ENCODE data around the gene R3HDM4.

DNA sequence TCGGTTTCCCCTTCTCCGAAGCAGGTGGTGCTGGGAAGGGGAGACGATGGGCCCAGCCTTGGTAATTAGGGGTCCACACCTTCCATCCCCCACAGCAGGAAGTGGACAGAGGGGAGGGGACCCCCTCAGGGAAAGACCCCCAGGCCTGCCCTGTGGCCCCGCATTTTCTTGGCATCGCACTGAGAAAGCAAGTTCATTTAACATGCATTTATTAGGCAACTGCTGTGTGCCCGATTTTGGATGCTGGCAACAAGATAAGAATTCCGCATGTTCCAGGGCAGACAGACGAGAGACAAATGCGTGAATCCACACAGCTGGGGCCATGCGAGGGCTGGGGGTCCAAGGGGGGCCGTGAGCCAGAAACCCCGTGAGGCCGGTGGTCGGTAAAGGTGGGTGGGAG lies 41.3 kb upstream of the R3HDM4 start:
- TF ChIP-seq, protein P1, sequence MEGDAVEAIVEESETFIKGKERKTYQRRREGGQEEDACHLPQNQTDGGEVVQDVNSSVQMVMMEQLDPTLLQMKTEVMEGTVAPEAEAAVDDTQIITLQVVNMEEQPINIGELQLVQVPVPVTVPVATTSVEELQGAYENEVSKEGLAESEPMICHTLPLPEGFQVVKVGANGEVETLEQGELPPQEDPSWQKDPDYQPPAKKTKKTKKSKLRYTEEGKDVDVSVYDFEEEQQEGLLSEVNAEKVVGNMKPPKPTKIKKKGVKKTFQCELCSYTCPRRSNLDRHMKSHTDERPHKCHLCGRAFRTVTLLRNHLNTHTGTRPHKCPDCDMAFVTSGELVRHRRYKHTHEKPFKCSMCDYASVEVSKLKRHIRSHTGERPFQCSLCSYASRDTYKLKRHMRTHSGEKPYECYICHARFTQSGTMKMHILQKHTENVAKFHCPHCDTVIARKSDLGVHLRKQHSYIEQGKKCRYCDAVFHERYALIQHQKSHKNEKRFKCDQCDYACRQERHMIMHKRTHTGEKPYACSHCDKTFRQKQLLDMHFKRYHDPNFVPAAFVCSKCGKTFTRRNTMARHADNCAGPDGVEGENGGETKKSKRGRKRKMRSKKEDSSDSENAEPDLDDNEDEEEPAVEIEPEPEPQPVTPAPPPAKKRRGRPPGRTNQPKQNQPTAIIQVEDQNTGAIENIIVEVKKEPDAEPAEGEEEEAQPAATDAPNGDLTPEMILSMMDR (IDR thresholded peaks at IDR 0.05) = no peak
- TF ChIP-seq POLR2A (IDR thresholded peaks at IDR 0.05) = no peak
